Stimulated activated CD4-positive, alpha-beta T cell treated with anti-CD3 and anti-CD28 coated beads, TNF-alpha, amount 100 ng/mL, for 1 hour (primary cell): ENCODE measurements around the gene ABLIM2.

ENCODE experiments used
- DNase-seq, 3 donors: peaks; one replicate each; pipeline ENCODE4 v3.0.0-alpha.2; 2020; ENCODE audit warnings: low read depth in 3 of 3, low spot score in 1 of 3

ABLIM2 gene

GRCh38 chr4:8123389-8123788 lies 35.2 kb downstream of the ABLIM2 start:
- no peak for DNase-seq

- no peak for DNase-seq
Observed at GRCh38 chr4:8122746-8123145, 35.9 kb downstream of the ABLIM2 start.

GRCh38 chr4:8121292-8122015 lies 37.2 kb downstream of the ABLIM2 start:
- DNase-seq: no peak

- no peak for DNase-seq
Observed at GRCh38 chr4:8120501-8120900, 38.1 kb downstream of the ABLIM2 start.

- DNase-seq: no peak
Observed at GRCh38 chr4:8119877-8120276, 38.7 kb downstream of the ABLIM2 start.

- no peak for DNase-seq
Observed at GRCh38 chr4:8118531-8118930, 40.1 kb downstream of the ABLIM2 start.

GRCh38 chr4:8118035-8118434 lies 40.6 kb downstream of the ABLIM2 start:
- no peak for DNase-seq

- DNase-seq: no peak
Observed at GRCh38 chr4:8117278-8117682, 41.3 kb downstream of the ABLIM2 start.

GRCh38 chr4:8115916-8116315 lies 42.7 kb downstream of the ABLIM2 start:
- no peak for DNase-seq

GRCh38 chr4:8115203-8115520 lies 43.5 kb downstream of the ABLIM2 start:
- DNase-seq: no peak

- DNase-seq: no peak
Observed at GRCh38 chr4:8114456-8115202, 44.0 kb downstream of the ABLIM2 start.

GRCh38 chr4:8113611-8114377 lies 44.8 kb downstream of the ABLIM2 start:
- no peak for DNase-seq

GRCh38 chr4:8112672-8113071 lies 45.9 kb downstream of the ABLIM2 start:
- DNase-seq: no peak

- DNase-seq: no peak
Observed at GRCh38 chr4:8112036-8112576, 46.5 kb downstream of the ABLIM2 start.

GRCh38 chr4:8110071-8110986 lies 48.3 kb downstream of the ABLIM2 start:
- no peak for DNase-seq

- DNase-seq: no peak
Observed at GRCh38 chr4:8109406-8110065, 49.1 kb downstream of the ABLIM2 start.

GRCh38 chr4:8108991-8109390 lies 49.6 kb downstream of the ABLIM2 start:
- DNase-seq: no peak

- DNase-seq: no peak
Observed at GRCh38 chr4:8108261-8108660, 50.4 kb downstream of the ABLIM2 start.

- no peak for DNase-seq
Observed at GRCh38 chr4:8107146-8107657, 51.4 kb downstream of the ABLIM2 start.

- DNase-seq: no peak
Observed at GRCh38 chr4:8106451-8107025, 52.1 kb downstream of the ABLIM2 start.
